HUES48 (cell line): ENCODE measurements around the gene XKRX.

ENCODE experiments used
- H3K27ac ChIP-seq: one replicate; pipeline ENCODE4 v1.7.0; 2013; ENCODE audit warnings: low read depth, low read length, inconsistent platforms
- H3K27me3 ChIP-seq: 2 replicates; pipeline ENCODE4 v1.6.1; 2013; ENCODE audit warnings: mild to moderate bottlenecking, low read length; ENCODE audit not compliant: control insufficient read depth, insufficient read depth
- H3K36me3 ChIP-seq: 2 replicates; pipeline ENCODE4 v1.6.1; 2013; ENCODE audit warnings: low read length; ENCODE audit not compliant: control insufficient read depth, insufficient read depth
- H3K4me1 ChIP-seq: 2 replicates; pipeline ENCODE4 v1.6.1; 2013; ENCODE audit warnings: mild to moderate bottlenecking, low read length; ENCODE audit not compliant: control insufficient read depth, insufficient read depth
- H3K4me3 ChIP-seq: 2 replicates; pipeline ENCODE4 v1.5.1; 2013; ENCODE audit warnings: mild to moderate bottlenecking, low read depth, low read length
- H3K9ac ChIP-seq: 2 replicates; pipeline ENCODE4 v1.6.1; 2013; ENCODE audit warnings: mild to moderate bottlenecking, low read depth, low read length, moderate library complexity
- H3K9me3 ChIP-seq: 2 replicates; pipeline ENCODE4 v1.6.1; 2013; ENCODE audit warnings: low read length; ENCODE audit not compliant: control insufficient read depth, insufficient read depth

The XKRX gene

GRCh38 chrX:100895365-100896075, 33.2 kb downstream of the XKRX start:
- no peaks in the 10 kb centered on the region for H3K36me3 ChIP-seq
- H3K4me3 ChIP-seq, result no peak overlapping the region
- no peaks in the 10 kb centered on the region for H3K27me3 ChIP-seq
- no peak overlapping the region for H3K27ac ChIP-seq
- no peak overlapping the region for H3K9ac ChIP-seq
- no peaks in the 10 kb centered on the region for H3K9me3 ChIP-seq
- H3K4me1 ChIP-seq, result peaks cover 3% of the 10 kb centered on the region; the same call in 1 of the 2 replicates

- H3K4me3 ChIP-seq, result no peak overlapping the region
- no peak overlapping the region for H3K27ac ChIP-seq
- H3K9ac ChIP-seq, result no peak overlapping the region
- H3K4me1 ChIP-seq, result no peaks in the 10 kb centered on the region
- no peaks in the 10 kb centered on the region for H3K36me3 ChIP-seq
- no peaks in the 10 kb centered on the region for H3K9me3 ChIP-seq
- H3K27me3 ChIP-seq, result no peaks in the 10 kb centered on the region
Measured at GRCh38 chrX:100883654-100884053, 45.1 kb downstream of the XKRX start.

GRCh38 chrX:100880368-100880767, 48.3 kb downstream of the XKRX start:
- H3K27ac ChIP-seq, result no peak overlapping the region
- H3K9me3 ChIP-seq, result no peaks in the 10 kb centered on the region
- H3K9ac ChIP-seq, result no peak overlapping the region
- H3K4me3 ChIP-seq, result no peak overlapping the region
- no peaks in the 10 kb centered on the region for H3K4me1 ChIP-seq
- no peaks in the 10 kb centered on the region for H3K36me3 ChIP-seq
- no peaks in the 10 kb centered on the region for H3K27me3 ChIP-seq

GRCh38 chrX:100874325-100874724, 54.4 kb downstream of the XKRX start, which contains the start of gene NOX1:
Gene NOX1, minus strand, starts transcription at chrX:100874359. Its CDS starts 220 bp downstream, at chrX:100874139.
- peaks cover 3% of the 10 kb centered on the region; the same call in 1 of the 2 replicates for H3K4me1 ChIP-seq
- no peak within 1 kb of the TSS for H3K27ac ChIP-seq
- H3K36me3 ChIP-seq, result no peaks in the 10 kb centered on the region
- no peaks in the 10 kb centered on the region for H3K9me3 ChIP-seq
- no peak within 1 kb of the TSS for H3K4me3 ChIP-seq
- H3K9ac ChIP-seq, result no peak within 1 kb of the TSS
- no peaks in the 10 kb centered on the region for H3K27me3 ChIP-seq

GRCh38 chrX:100871594-100872560, 56.8 kb downstream of the XKRX start:
- H3K4me1 ChIP-seq, result peaks cover 3% of the 10 kb centered on the region; the same call in 1 of the 2 replicates
- H3K36me3 ChIP-seq, result no peaks in the 10 kb centered on the region
- H3K27ac ChIP-seq, result no peak overlapping the region
- H3K9ac ChIP-seq, result no peak overlapping the region
- H3K9me3 ChIP-seq, result no peaks in the 10 kb centered on the region
- no peak overlapping the region for H3K4me3 ChIP-seq
- H3K27me3 ChIP-seq, result no peaks in the 10 kb centered on the region

- H3K9ac ChIP-seq, result no peak overlapping the region
Measured at GRCh38 chrX:100870527-100870926, 58.2 kb downstream of the XKRX start.

GRCh38 chrX:100868273-100868672, 60.4 kb downstream of the XKRX start:
- Histone ChIP-seq H3K4me1 (peaks cover 3% of the 10 kb centered on the region; the same call in 1 of the 2 replicates), H3K9ac (no peak overlapping the region), H3K27ac (no peak overlapping the region), H3K4me3 (no peak overlapping the region), H3K9me3 (no peaks in the 10 kb centered on the region), H3K36me3 (no peaks in the 10 kb centered on the region), H3K27me3 (no peaks in the 10 kb centered on the region)

More at GRCh38 chrX:100870527-100870926, 58.2 kb downstream of the XKRX start:
- no peaks in the 10 kb centered on the region for H3K9me3 ChIP-seq
- H3K4me1 ChIP-seq, result peaks cover 3% of the 10 kb centered on the region; the same call in 1 of the 2 replicates
- no peaks in the 10 kb centered on the region for H3K27me3 ChIP-seq
- H3K4me3 ChIP-seq, result no peak overlapping the region
- H3K36me3 ChIP-seq, result no peaks in the 10 kb centered on the region
- H3K27ac ChIP-seq, result no peak overlapping the region

- no peak overlapping the region for H3K9ac ChIP-seq
- H3K36me3 ChIP-seq, result no peaks in the 10 kb centered on the region
- no peaks in the 10 kb centered on the region for H3K4me1 ChIP-seq
- H3K4me3 ChIP-seq, result no peak overlapping the region
- no peaks in the 10 kb centered on the region for H3K9me3 ChIP-seq
- no peak overlapping the region for H3K27ac ChIP-seq
- H3K27me3 ChIP-seq, result peaks cover 3% of the 10 kb centered on the region; the same call in 1 of the 2 replicates
Measured at GRCh38 chrX:100864657-100865391, 63.9 kb downstream of the XKRX start.
